ENCODE measurements around the gene SKI. TPM values are rescaled to one million over a fixed set of nuclear protein-coding genes. Genes with fewer than 3 reads are reported as not detected.

The SKI gene
- total RNA-seq, 1 donor from 2014 or later, result 15.5 TPM

GRCh38 chr1:2356911-2357845 lies 129.1 kb downstream of the SKI start:
- no peak for DNase-seq (ENCODE audit: low spot score in 2 of 2)

GRCh38 chr1:2358072-2358471 lies 130.0 kb downstream of the SKI start:
- no peak for FAIRE-seq
- DNase-seq (ENCODE audit: low spot score in 2 of 2), result no peak

More at GRCh38 chr1:2356911-2357845, 129.1 kb downstream of the SKI start:
- no peak for FAIRE-seq

GRCh38 chr1:2358651-2359640 lies 130.8 kb downstream of the SKI start:
- FAIRE-seq (no peak), DNase-seq (ENCODE audit: low spot score in 2 of 2) (no peak)

Other genes with a start within 250 kb of the SKI start
- gene CFAP74, start 224.5 kb upstream of the SKI start, total RNA-seq, result 0.41 TPM
- gene GABRD, start 209.0 kb upstream of the SKI start, total RNA-seq, result 2.0 TPM
- gene PRKCZ, start 177.9 kb upstream of the SKI start, total RNA-seq, result 58.7 TPM
- 19.2 TPM for gene FAAP20, start 33.5 kb upstream of the SKI start, total RNA-seq
- 11.0 TPM for gene MORN1, start 163.2 kb downstream of the SKI start, total RNA-seq
- gene RER1, start 163.5 kb downstream of the SKI start, total RNA-seq, result 29.8 TPM
- 20.0 TPM for gene PEX10, start 184.2 kb downstream of the SKI start, total RNA-seq
- 9.0 TPM for gene PLCH2, start 248.0 kb downstream of the SKI start, total RNA-seq